Stomach (tissue), 9 donors: ENCODE data around the gene SH2D3A. TPM values are rescaled to one million over a fixed set of nuclear protein-coding genes. Genes with fewer than 3 reads are reported as not detected.

Experiments
- DNase-seq, 2 donors: peaks; one replicate each; pipeline versions ENCODE4 v3.0.0 to v3.0.0-alpha.2; 2013 to 2019
- H3K27ac ChIP-seq, 5 donors: fragments of 200-600 bp in 4 of 5; sonication (generic) in 4 of 5; one replicate each; pipeline ENCODE4 v1.5.1; 2013 to 2019; ENCODE audit warnings: mild to moderate bottlenecking in 1 of 5, moderate library complexity in 1 of 5
- H3K27me3 ChIP-seq, 3 donors: fragments of 200-600 bp; sonication (generic); one replicate each; pipeline ENCODE4 v1.5.1; 2017 to 2019; ENCODE audit warnings: mixed run types in 1 of 3
- H3K36me3 ChIP-seq, 4 donors: fragments of 200-600 bp; sonication (generic); 1 replicate in 3 of 4; 2 replicates in 1 of 4; pipeline ENCODE4 v1.5.1; 2016 to 2019
- H3K4me1 ChIP-seq, 4 donors: fragments of 200-600 bp; sonication (generic); one replicate each; pipeline ENCODE4 v1.5.1; 2016 to 2019
- H3K4me3 ChIP-seq, 4 donors: fragments of 200-600 bp; sonication (generic) in 3 of 4; one replicate each; pipeline ENCODE4 v1.5.1; 2016 to 2019; ENCODE audit warnings: mild to moderate bottlenecking in 1 of 4
- H3K9me3 ChIP-seq, 4 donors: fragments of 200-600 bp; sonication (generic); one replicate each; pipeline ENCODE4 v1.5.1; 2016 to 2019
- CTCF ChIP-seq, 7 experiments: fragments of 450-650 bp in 4 of 7; fragments of 200-600 bp in 3 of 7; sonication (generic) in 3 of 7; IDR thresholded peaks; one replicate each; pipeline ENCODE4 v1.5.1; 2016 to 2019; ENCODE audit warnings: antibody characterized with exemption in 7 of 7, control low read depth in 2 of 7, mild to moderate bottlenecking in 1 of 7
- EP300 ChIP-seq: sonication (generic); formaldehyde crosslinking; IDR thresholded peaks from one replicate; pipeline ENCODE4 v1.6.1; 2017; ENCODE audit warnings: antibody characterized with exemption
- POLR2A ChIP-seq, 4 donors: fragments of 450-650 bp; IDR thresholded peaks; one replicate each; pipeline ENCODE4 v1.6.1; 2016; ENCODE audit warnings: antibody characterized with exemption in 4 of 4, control low read depth in 2 of 4, mild to moderate bottlenecking in 1 of 4, moderate library complexity in 1 of 4
- POLR2AphosphoS5 ChIP-seq, 3 donors: sonication (generic); formaldehyde crosslinking; IDR thresholded peaks; one replicate each; pipeline ENCODE4 v1.6.1; 2016; ENCODE audit warnings: antibody characterized with exemption in 3 of 3
- WGBS, 5 donors: extraction: QIAGEN DNeasy Blood & Tissue Kit in 3 of 5; methylation state at CpG; one replicate each; pipeline versions ENCODE4 v1.1.5 to v1.1.7; 2013 to 2018; 5-methylcytosine and 5-hydroxymethylcytosine counted together
- intact Hi-C: fragments of 100-400 bp; cut with DNase I; formaldehyde crosslinking; loops from one replicate; pipeline ENCODE4 v1.15.1; 2023; ENCODE audit warnings: low total_unique reads
- polyA plus RNA-seq, 3 donors: library from polyadenylated mRNA; stranded (reverse); fragments of 200-250 nt; gene quantifications; one replicate each; pipeline ENCODE4 v1.2.3, GENCODE V29; 2013
- total RNA-seq, 5 donors: library from RNA; depleted of rRNA; stranded (reverse); fragments of >200 nt; gene quantifications; one replicate each; pipeline versions ENCODE4 v1.1.0 to v1.2.3, GENCODE V29; 2014 to 2016
- donor health status: healthy with polysubstance abuse.
- donor health status: Bipolar disorder and iron deficiency.
- donor health status: healthy.

SH2D3A gene
- total and polyA plus RNA-seq, 8 donors, result 8.8 to 71.3 (median 27.3) TPM

- Histone ChIP-seq H3K4me1 (peaks cover 0 to 6% (median 0%) of the 10 kb centered on the region in 4 donors), H3K27ac (no peak overlapping the region), H3K27me3 (peaks cover 0 to 65% (median 9%) of the 10 kb centered on the region in 3 donors), H3K4me3 (no peak overlapping the region), H3K36me3 (peaks cover 0 to 8% (median 2%) of the 10 kb centered on the region in 4 donors), H3K9me3 (no peaks in the 10 kb centered on the region)
- DNase-seq, result no peak
- intact Hi-C loops, result no loop called here
- WGBS, 5 donors, result 83 to 96% (median 85%) methylated on average over 3 of the region's 3 CpGs
- TF ChIP-seq CTCF (IDR thresholded peaks at IDR 0.05) (no peak), EP300 (no peak), POLR2A (IDR thresholded peaks at IDR 0.05) (no peak), POLR2AphosphoS5 (IDR thresholded peaks at IDR 0.05) (no peak)
Observed at GRCh38 chr19:6708346-6708745, 58.9 kb downstream of the SH2D3A start.

DNA sequence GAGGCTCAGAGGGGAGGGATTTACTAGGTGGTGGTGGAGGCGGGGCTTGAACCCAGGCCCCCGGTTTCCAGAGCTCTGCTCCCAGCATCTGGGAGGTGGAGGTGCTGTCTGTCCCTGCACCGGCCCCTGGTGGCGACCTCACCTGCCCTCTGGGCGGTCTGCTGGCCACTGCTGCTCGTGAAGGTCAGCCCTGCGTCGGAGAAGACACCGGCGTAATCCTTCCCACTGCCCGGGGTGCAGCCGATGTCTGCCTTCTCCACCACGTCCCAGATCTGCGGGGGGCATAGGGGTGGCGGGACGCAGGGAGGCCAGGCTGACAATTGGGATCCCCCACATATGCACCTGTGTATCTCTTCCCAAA is 59.6 kb downstream of the SH2D3A start:
- DNase-seq, result no peak
- WGBS, 5 donors, result 66 to 80% (median 77%) methylated on average over 10 to 16 of the region's 16 CpGs
- Histone ChIP-seq H3K36me3 (peaks cover 0 to 8% (median 2%) of the 10 kb centered on the region in 4 donors), H3K27ac (no peak overlapping the region), H3K4me1 (peaks cover 0 to 6% (median 0%) of the 10 kb centered on the region in 4 donors), H3K27me3 (peaks cover 0 to 62% (median 9%) of the 10 kb centered on the region in 3 donors), H3K9me3 (no peaks in the 10 kb centered on the region), H3K4me3 (no peak overlapping the region)
- TF ChIP-seq POLR2A (IDR thresholded peaks at IDR 0.05) (no peak), CTCF (IDR thresholded peaks at IDR 0.05) (no peak), POLR2AphosphoS5 (IDR thresholded peaks at IDR 0.05) (no peak), EP300 (no peak)
- intact Hi-C loops, result no loop called here

- H3K27me3 ChIP-seq, result peaks cover 0 to 61% (median 9%) of the 10 kb centered on the region in 3 donors
- H3K4me3 ChIP-seq, result no peak overlapping the region
- intact Hi-C loops, result no loop called here
- 81 to 88% (median 87%) methylated on average over 19 to 44 of the region's 44 CpGs for WGBS, 5 donors
- no peak for DNase-seq
- H3K27ac ChIP-seq, result no peak overlapping the region
- H3K4me1 ChIP-seq, result peaks cover 0 to 6% (median 0%) of the 10 kb centered on the region in 4 donors
- peaks cover 0 to 11% (median 2%) of the 10 kb centered on the region in 4 donors for H3K36me3 ChIP-seq
- no peak for TF ChIP-seq EP300
- TF ChIP-seq CTCF (IDR thresholded peaks at IDR 0.05), result no peak
- no peak for TF ChIP-seq POLR2A (IDR thresholded peaks at IDR 0.05)
- TF ChIP-seq POLR2AphosphoS5 (IDR thresholded peaks at IDR 0.05), result no peak
- H3K9me3 ChIP-seq, result no peaks in the 10 kb centered on the region
Observed at GRCh38 chr19:6707011-6707657, 60.1 kb downstream of the SH2D3A start.

- DNase-seq, result no peak
- H3K27me3 ChIP-seq, result peaks cover 0 to 60% (median 9%) of the 10 kb centered on the region in 3 donors
- intact Hi-C loops, result no loop called here
- 46 to 78% (median 56%) methylated on average over 2 to 3 of the region's 3 CpGs for WGBS, 5 donors
- H3K27ac ChIP-seq, result no peak overlapping the region
- TF ChIP-seq EP300 (no peak), POLR2AphosphoS5 (IDR thresholded peaks at IDR 0.05) (no peak), CTCF (IDR thresholded peaks at IDR 0.05) (no peak)
- H3K4me1 ChIP-seq, result peaks cover 0 to 6% (median 0%) of the 10 kb centered on the region in 4 donors
- no peak overlapping the region for H3K4me3 ChIP-seq
- H3K36me3 ChIP-seq, result peaks cover 0 to 13% (median 2%) of the 10 kb centered on the region in 4 donors
- no peaks in the 10 kb centered on the region for H3K9me3 ChIP-seq
Observed at GRCh38 chr19:6706633-6706958, 60.6 kb downstream of the SH2D3A start.
